Mammary epithelial cell (primary cell): ENCODE data around the gene NCAM1.

ENCODE experiments used
- CTCF ChIP-seq, 2 donors: IDR thresholded peaks in 1 of 2; conservative IDR thresholded peaks in 1 of 2; 2 replicates each; pipeline ENCODE4 v1.5.1; 2011 to 2012; ENCODE audit warnings: inconsistent platforms in 2 of 2, low read length in 2 of 2, mild to moderate bottlenecking in 2 of 2, control low read depth in 1 of 2, low read depth in 1 of 2; ENCODE audit not compliant: insufficient read depth in 1 of 2; ENCODE audit errors: extremely low read depth in 1 of 2
- EZH2 ChIP-seq: IDR thresholded peaks from 2 replicates; pipeline ENCODE4 v1.6.1; 2012; ENCODE audit warnings: low read length, inconsistent platforms, borderline replicate concordance

GRCh38 chr11:113213549-113213948 lies 252.3 kb downstream of the NCAM1 start:
- TF ChIP-seq CTCF (conservative IDR thresholded peaks at IDR 0.05 in 1 of 2, IDR thresholded peaks at IDR 0.05 in 1 of 2; ENCODE audit: extremely low read depth in 1 of 2, insufficient read depth in 1 of 2, low read depth in 1 of 2, low read length in 2 of 2) (no peak), EZH2 (no peak)
